Subcutaneous abdominal adipose tissue (tissue), 5 donors: Measurements from ENCODE around the gene CDKN2A.
A peak's percentile ranks its signal among the peaks of the same experiment; 100 is the strongest.

Experiments
- H3K27ac ChIP-seq: one replicate; pipeline ENCODE4 v1.7.0; 2013; ENCODE audit warnings: low read depth, mild to moderate bottlenecking, inconsistent platforms, low read length, moderate library complexity
- H3K27me3 ChIP-seq, 5 donors: one replicate each; pipeline ENCODE4 v1.7.0; 2013; ENCODE audit warnings: low read length in 5 of 5, inconsistent platforms in 1 of 5; ENCODE audit not compliant: control insufficient read depth in 5 of 5, insufficient read depth in 4 of 5
- H3K36me3 ChIP-seq, 5 donors: one replicate each; pipeline ENCODE4 v1.7.0; 2013; ENCODE audit warnings: low read length in 5 of 5; ENCODE audit not compliant: control insufficient read depth in 5 of 5, insufficient read depth in 5 of 5
- H3K4me1 ChIP-seq, 5 donors: one replicate each; pipeline ENCODE4 v1.7.0; 2013; ENCODE audit warnings: low read length in 5 of 5, mild to moderate bottlenecking in 3 of 5, moderate library complexity in 1 of 5; ENCODE audit not compliant: control insufficient read depth in 5 of 5, insufficient read depth in 5 of 5
- H3K4me3 ChIP-seq, 5 donors: one replicate each; pipeline ENCODE4 v1.7.0; 2013; ENCODE audit warnings: low read length in 5 of 5, low read depth in 1 of 5
- H3K9ac ChIP-seq, 5 donors: one replicate each; pipeline ENCODE4 v1.7.0; 2013; ENCODE audit warnings: low read length in 5 of 5, mild to moderate bottlenecking in 4 of 5, moderate library complexity in 3 of 5
- H3K9me3 ChIP-seq, 5 donors: one replicate each; pipeline ENCODE4 v1.7.0; 2013; ENCODE audit warnings: low read length in 5 of 5; ENCODE audit not compliant: control insufficient read depth in 5 of 5
- donor health status: healthy.
- donor health status: healthy.
- donor health status: healthy.
- donor health status: healthy.
- donor health status: healthy.

Gene CDKN2A

DNA sequence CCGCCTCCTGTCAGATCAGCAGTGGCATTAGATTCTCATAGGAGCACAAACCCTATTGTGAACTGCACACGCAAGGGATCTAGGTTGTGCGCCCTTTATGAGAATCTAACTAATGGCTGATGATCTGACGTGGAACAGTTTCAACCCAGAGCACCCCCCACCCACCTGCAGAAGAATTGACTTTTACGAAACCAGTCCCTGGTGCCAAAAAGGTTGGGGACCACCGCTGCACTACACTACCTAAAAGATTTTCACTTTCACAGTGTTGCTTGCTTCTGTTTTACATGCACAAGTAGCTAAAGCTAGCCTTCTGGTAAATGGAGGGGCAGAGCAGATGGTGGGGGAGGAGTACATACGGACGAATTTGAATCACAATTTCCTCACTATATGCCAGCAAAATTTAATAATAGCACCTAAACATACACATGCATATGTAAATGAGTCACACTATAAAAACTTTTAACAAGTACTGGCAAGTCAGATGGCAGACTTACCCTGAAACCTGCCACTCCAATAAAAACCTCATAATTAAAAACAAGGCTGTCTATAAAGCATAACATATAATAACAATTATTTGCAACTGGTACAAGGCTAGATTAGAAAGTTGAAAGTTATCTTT is 38.9 kb upstream of the CDKN2A start:
- peaks cover 0 to 27% (median 16%) of the 10 kb centered on the region in 5 donors for H3K4me1 ChIP-seq
- H3K9me3 ChIP-seq, result no peaks in the 10 kb centered on the region
- no peaks in the 10 kb centered on the region for H3K27me3 ChIP-seq
- no peak overlapping the region for H3K9ac ChIP-seq
- no peak overlapping the region for H3K27ac ChIP-seq
- no peaks in the 10 kb centered on the region for H3K36me3 ChIP-seq
- H3K4me3 ChIP-seq, result no peak overlapping the region

DNA sequence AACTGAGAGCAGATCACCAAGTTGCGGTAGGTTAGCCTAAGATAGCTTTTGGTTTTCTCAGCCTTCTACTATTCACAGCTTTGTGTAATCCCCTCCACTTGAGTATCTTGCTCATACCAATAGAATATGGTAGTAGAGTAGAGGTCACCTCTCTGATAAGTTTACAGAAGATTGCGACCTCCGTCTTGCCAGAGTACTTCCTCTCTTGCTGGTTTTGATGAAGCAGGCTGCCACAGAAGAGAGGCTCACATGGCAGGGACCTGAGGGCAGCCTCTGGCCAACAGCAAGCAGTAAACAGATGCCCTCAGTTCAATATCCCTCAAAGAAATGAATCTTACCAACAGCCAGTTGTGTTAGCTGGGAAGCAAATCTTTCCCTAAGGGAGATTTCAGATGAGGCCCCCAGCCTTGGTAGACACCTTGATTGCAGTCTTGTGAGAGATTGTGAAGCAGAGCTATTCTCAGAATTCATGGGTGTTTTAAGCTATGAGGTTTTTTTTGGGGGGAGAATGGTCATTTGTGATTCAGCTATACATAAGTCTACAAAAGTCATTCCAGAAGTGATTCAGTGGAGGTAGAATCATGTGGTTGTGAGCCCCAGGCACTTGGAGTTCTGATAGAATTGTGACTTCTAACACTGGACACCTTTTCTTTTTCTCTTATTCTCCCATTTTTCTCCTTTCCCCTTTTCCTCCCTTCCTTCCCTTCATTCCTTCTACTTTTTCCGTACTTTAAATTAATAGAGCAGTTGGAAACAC is 37.6 kb upstream of the CDKN2A start:
- no peak overlapping the region for H3K9ac ChIP-seq
- peaks cover 0 to 18% (median 7%) of the 10 kb centered on the region in 5 donors for H3K4me1 ChIP-seq
- no peaks in the 10 kb centered on the region for H3K9me3 ChIP-seq
- no peaks in the 10 kb centered on the region for H3K27me3 ChIP-seq
- no peak overlapping the region for H3K27ac ChIP-seq
- no peak overlapping the region for H3K4me3 ChIP-seq
- no peaks in the 10 kb centered on the region for H3K36me3 ChIP-seq

DNA sequence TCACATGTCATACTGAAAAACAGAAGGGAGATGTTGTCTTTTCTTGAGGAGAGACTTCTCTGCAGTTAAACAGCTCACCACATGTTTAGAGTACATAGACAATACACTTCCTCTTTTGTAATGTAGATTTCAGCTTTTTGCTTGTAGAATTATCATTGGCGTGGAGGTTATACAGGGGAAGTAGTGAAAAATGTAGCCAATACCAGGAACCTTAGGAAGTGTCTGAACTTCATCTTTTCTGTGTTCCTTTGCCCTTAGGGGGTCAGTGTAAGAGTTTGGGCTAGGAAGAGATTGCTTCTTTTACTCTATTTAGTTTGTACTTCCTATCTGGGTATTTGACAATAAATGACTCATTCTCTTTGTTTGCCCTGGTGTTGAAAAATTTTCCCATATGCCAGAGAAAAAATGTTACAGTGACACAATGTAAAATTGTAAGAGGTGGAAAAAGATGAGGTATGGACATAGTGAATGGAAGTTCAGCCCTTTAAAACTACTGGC is 36.0 kb upstream of the CDKN2A start:
- Histone ChIP-seq H3K4me3 (no peak overlapping the region), H3K9ac (no peak overlapping the region), H3K9me3 (no peaks in the 10 kb centered on the region), H3K27ac (no peak overlapping the region), H3K36me3 (no peaks in the 10 kb centered on the region), H3K4me1 (peaks cover 0 to 3% (median 1%) of the 10 kb centered on the region in 5 donors), H3K27me3 (no peaks in the 10 kb centered on the region)

DNA sequence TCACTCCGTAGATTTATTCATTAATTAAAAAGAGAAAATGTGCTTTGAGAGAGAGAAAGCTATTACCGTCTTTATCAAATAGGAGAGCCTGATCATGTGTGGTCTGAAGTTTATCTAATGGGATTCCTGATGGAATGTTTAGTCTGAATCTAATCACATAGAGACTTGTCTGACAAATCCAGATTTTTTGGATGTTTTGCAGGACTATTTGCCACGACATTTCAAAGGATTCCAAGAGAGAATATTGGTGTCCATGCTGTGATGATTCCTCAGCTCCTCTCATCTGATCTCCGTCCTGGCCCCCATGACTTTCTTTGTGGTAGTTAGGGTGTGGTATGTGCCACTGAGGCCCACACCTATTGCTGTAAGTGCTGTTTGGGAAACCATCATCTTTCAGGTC is 35.0 kb upstream of the CDKN2A start:
- Histone ChIP-seq H3K9me3 (no peaks in the 10 kb centered on the region), H3K27me3 (no peaks in the 10 kb centered on the region), H3K9ac (no peak overlapping the region), H3K4me1 (no peaks in the 10 kb centered on the region), H3K36me3 (no peaks in the 10 kb centered on the region), H3K4me3 (no peak overlapping the region), H3K27ac (no peak overlapping the region)

DNA sequence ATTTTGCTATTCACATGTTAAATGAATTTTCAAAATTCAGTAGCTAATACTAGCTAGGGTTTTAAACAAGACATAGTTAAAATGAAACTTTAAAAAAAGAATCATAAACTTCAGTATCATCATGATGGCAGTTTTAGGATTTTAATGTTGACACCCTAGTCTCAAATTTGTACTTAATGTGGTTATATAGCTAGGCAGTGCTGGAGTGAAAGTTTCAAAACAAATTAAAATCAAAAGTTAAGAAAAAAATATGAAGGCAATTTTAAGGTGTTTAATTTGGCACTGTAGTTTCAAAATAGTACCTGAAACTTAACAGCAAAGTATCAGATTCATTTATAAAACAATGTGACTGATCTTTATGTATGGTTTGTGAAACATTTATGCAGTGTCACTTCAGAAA is 34.2 kb upstream of the CDKN2A start:
- no peaks in the 10 kb centered on the region for H3K27me3 ChIP-seq

DNA sequence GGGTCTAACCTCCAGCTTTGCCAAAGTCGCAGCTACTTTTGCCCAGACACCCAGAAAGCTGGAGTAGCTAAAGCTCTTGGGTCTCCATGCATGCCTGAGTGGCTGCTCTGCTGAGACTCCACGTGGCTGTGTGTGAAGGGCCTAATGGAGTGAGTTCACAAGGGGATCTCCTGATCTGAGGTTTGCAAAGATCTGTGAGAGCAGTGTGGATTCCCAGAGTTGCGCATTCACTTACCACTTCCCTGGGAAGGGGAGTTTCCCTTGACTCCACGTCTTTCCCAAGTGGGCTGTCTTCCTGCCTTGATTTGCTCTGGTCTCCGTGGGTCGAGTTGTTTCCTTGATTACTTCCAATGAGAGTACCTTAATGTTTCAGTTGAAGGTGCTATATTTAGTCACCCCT is 32.5 kb upstream of the CDKN2A start:
- H3K9me3 ChIP-seq, result no peaks in the 10 kb centered on the region
- H3K4me3 ChIP-seq, result no peak overlapping the region
- no peak overlapping the region for H3K27ac ChIP-seq
- H3K4me1 ChIP-seq, result no peaks in the 10 kb centered on the region
- no peaks in the 10 kb centered on the region for H3K36me3 ChIP-seq
- no peaks in the 10 kb centered on the region for H3K27me3 ChIP-seq
- H3K9ac ChIP-seq, result no peak overlapping the region

More for the DNA sequence above, 34.2 kb upstream of the CDKN2A start:
- no peak overlapping the region for H3K9ac ChIP-seq
- no peaks in the 10 kb centered on the region for H3K36me3 ChIP-seq
- H3K4me3 ChIP-seq, result no peak overlapping the region
- H3K27ac ChIP-seq, result no peak overlapping the region
- H3K4me1 ChIP-seq, result no peaks in the 10 kb centered on the region
- no peaks in the 10 kb centered on the region for H3K9me3 ChIP-seq

DNA sequence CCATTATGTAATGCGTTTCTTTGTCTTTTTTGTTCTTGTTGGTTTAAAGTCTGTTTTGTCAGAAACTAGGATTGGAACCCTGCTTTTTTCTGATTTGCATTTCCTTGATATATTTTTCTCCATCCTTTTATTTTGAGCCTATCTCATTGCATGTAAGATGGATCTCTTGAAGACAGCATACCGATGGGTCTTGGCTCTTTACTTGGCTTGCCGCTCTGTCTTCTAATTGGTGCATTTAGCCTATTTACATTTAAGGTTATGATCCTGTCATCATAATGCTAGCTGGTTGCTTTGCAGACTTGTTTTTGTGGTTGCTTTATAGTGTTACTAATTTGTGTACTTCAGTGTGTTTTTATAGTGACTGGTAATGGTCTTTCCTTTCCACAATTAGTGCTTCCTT is 28.2 kb upstream of the CDKN2A start:
- H3K27ac ChIP-seq, result no peak overlapping the region
- no peaks in the 10 kb centered on the region for H3K9me3 ChIP-seq
- H3K9ac ChIP-seq, result no peak overlapping the region
- no peaks in the 10 kb centered on the region for H3K36me3 ChIP-seq
- H3K4me3 ChIP-seq, result no peak overlapping the region
- no peaks in the 10 kb centered on the region for H3K4me1 ChIP-seq
- no peaks in the 10 kb centered on the region for H3K27me3 ChIP-seq

DNA sequence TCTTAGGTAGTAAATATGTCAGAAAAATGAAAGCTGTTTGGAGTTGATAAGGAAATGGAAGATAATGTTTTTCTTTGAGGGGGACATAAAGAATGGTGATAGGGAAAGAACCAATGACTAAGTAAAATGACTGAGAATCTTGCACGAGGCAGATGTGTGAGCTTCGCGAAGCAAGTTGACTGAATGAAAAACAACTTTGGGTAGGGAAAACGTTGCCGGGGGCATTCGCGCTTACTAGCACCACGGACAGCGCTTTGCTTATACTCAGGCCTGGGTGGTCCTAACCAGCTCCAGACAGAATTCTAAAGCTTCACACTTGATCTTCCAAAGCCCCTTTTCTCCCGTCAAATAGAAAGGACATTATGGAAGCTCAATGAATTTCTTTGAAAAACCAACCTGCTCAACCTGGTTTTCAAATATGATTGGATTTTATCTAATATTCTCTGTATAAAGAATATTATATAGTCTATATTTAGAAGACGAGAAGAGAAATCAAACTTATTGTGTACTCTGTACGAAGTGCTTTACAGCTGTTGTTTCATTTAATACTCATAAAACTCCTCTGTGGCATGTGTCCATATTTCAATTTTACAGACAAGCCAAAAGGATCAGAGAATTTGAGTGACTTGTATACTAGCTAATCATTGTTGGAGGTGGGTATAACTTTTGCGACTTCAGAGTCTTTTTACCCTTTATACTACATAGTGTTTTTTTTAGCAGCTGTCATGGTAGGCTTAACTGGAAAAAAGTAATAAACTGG is 16.9 kb upstream of the CDKN2A start:
- Histone ChIP-seq H3K9ac (no peak overlapping the region), H3K27me3 (peaks cover 0 to 3% (median 0%) of the 10 kb centered on the region in 5 donors), H3K27ac (no peak overlapping the region), H3K4me3 (no peak overlapping the region), H3K36me3 (no peaks in the 10 kb centered on the region), H3K9me3 (no peaks in the 10 kb centered on the region), H3K4me1 (peaks cover 2 to 25% (median 16%) of the 10 kb centered on the region in 5 donors)

DNA sequence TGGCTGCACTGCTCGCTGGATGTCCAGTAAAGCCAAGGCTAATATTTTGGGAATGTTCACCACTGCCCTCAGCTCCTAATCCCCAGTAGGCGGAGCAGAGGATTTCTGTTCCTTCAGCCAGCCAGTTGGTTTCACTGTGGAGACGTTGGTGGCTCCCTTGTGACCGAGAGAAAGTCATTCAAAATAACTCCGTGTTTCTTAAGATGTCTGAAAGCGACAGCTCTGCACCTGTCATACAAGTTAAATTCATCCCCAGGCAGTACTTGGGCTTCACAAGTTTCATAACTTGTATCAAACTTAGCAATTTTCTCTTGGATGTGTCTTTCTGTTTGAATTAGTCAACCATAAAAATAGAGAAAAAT is 15.3 kb upstream of the CDKN2A start:
- H3K4me1 ChIP-seq, result peaks cover 2 to 40% (median 32%) of the 10 kb centered on the region in 5 donors
- no peaks in the 10 kb centered on the region for H3K9me3 ChIP-seq
- H3K27me3 ChIP-seq, result peaks cover 0 to 13% (median 3%) of the 10 kb centered on the region in 5 donors
- peaks cover 0 to 8% (median 0%) of the 10 kb centered on the region in 5 donors for H3K36me3 ChIP-seq
- H3K9ac ChIP-seq, result no peak overlapping the region
- H3K27ac ChIP-seq, result peak overlapping the region; percentile 50
- peak overlapping the region; percentile 48 to 99 (median 86) for H3K4me3 ChIP-seq
